ENCODE data around the gene ERBB4. TPM values are rescaled to one million over a fixed set of nuclear protein-coding genes. Genes with fewer than 3 reads are reported as not detected.

Gene ERBB4
- total and polyA plus RNA-seq, 10 of the 15 experiments (the other 5 are each of a cell fraction or from before 2014, with no cell fraction given), result under 0.01 to 0.23 (median 0.01) TPM; not detected in 4

- 67% methylated on average over 1 of the region's 1 CpG for WGBS (ENCODE audit: insufficient coverage, insufficient replicate concordance, low lambda C conversion rate, missing lambda C conversion rate)
- DNase-seq (ENCODE audit: low read depth, low spot score), result no peak
- no TSS peak for BruUV-seq (replicated peaks)
- CTCF ChIA-PET, result interaction anchor here (0.6 to 3.9 kb wide), 21 partner anchors 10 to 1112 kb away, joined by 3 to 22 read pairs (median 3); no protein-coding TSS in a partner anchor
- SMC1A ChIA-PET (ENCODE audit: uncharacterized antibody, unreplicated experiment), result interaction anchor here (0.6 to 1.8 kb wide), 4 partner anchors 9 to 1112 kb away, joined by 3 to 13 read pairs (median 4); no protein-coding TSS in a partner anchor
- Histone ChIP-seq H3K79me2 (ENCODE audit: control insufficient read depth, insufficient read depth, low read length) (no peaks in the 10 kb centered on the region), H3K4me1 (ENCODE audit: control insufficient read depth, insufficient read depth, low read length) (no peaks in the 10 kb centered on the region), H3K9ac (ENCODE audit: control insufficient read depth, insufficient read depth, low read length) (no peak overlapping the region), H3K9me3 (replicated peaks; ENCODE audit: control insufficient read depth, insufficient read depth, low read length) (no peaks in the 10 kb centered on the region), H2AFZ (ENCODE audit: control insufficient read depth, low read depth, low read length) (no peak overlapping the region), H3K27ac (ENCODE audit: control insufficient read depth, insufficient read depth) (no peak overlapping the region), H4K20me1 (ENCODE audit: control insufficient read depth, insufficient read depth) (no peaks in the 10 kb centered on the region), H3K27me3 (replicated peaks in 1 of 2; ENCODE audit: control insufficient read depth in 2 of 2, insufficient read depth in 2 of 2, low read length in 1 of 2) (no peaks in the 10 kb centered on the region; a peak in 1 of 4 replicates), H3K36me3 (ENCODE audit: control insufficient read depth in 2 of 2, insufficient read depth in 2 of 2, low read length in 1 of 2) (no peaks in the 10 kb centered on the region), H3K4me2 (ENCODE audit: control insufficient read depth, insufficient read depth) (no peak overlapping the region), H3K4me3 (no peak overlapping the region)
- ATAC-seq, result peak; percentile 79
- FAIRE-seq, result peak; percentile 85
- intact Hi-C loops (cut with micrococcal nuclease; ENCODE audit: unreplicated experiment), result loop anchor here (2.0 kb wide), 1 partner anchor 1111 kb away; no protein-coding TSS in a partner anchor
- RAD21 ChIA-PET (ENCODE audit: unreplicated experiment), result interaction anchor here (1.1 to 1.6 kb wide), 2 partner anchors 30 to 1112 kb away, joined by 4 to 13 read pairs; no protein-coding TSS in a partner anchor
- in situ Hi-C loops (cut with MboI), result no loop called here
- POLR2A ChIA-PET, result interaction anchor here (0.6 kb wide), 1 partner anchor 11 kb away, joined by 4 read pairs; no protein-coding TSS in a partner anchor
- TF ChIP-seq PBX3 (IDR thresholded peaks at IDR 0.05; ENCODE audit: insufficient replicate concordance, low read depth, low read length) (no peak), BHLHE40 (IDR thresholded peaks at IDR 0.05; ENCODE audit: borderline replicate concordance in 1 of 2, low read depth in 2 of 2, low read length in 1 of 2) (no peak), TCF12 (IDR thresholded peaks at IDR 0.05; ENCODE audit: low read depth, low read length) (no peak), RAD21 (IDR thresholded peaks at IDR 0.05; ENCODE audit: insufficient read depth, low read depth, low read length) (peak; percentile 52), IKZF1 (conservative IDR thresholded peaks at IDR 0.05) (no peak), ZNF217 (IDR thresholded peaks at IDR 0.05) (no peak), ZSCAN29 (IDR thresholded peaks at IDR 0.05) (no peak), MEF2A (IDR thresholded peaks at IDR 0.05; ENCODE audit: insufficient read depth, low read depth, low read length) (no peak), IRF3 (IDR thresholded peaks at IDR 0.05) (no peak), ZBTB4 (CRISPR knock-in tag; IDR thresholded peaks at IDR 0.05) (no peak), RCOR1 (conservative IDR thresholded peaks at IDR 0.05; ENCODE audit: low read depth, low read length) (no peak), KLF5 (IDR thresholded peaks at IDR 0.05; ENCODE audit: partially characterized antibody) (no peak), SMARCA5 (IDR thresholded peaks at IDR 0.05) (no peak), CBX3 (IDR thresholded peaks at IDR 0.05; ENCODE audit: borderline replicate concordance, low read depth) (no peak), SMC3 (IDR thresholded peaks at IDR 0.05; ENCODE audit: borderline replicate concordance, low read length) (peak; percentile 60), GABPA (IDR thresholded peaks at IDR 0.05; ENCODE audit: low read depth) (no peak)
These were observed 1083.3 kb downstream of the ERBB4 start for GRCh38 chr2:211455216-211455841.
